HG03039 (cell line): ENCODE data around the gene LOC128125822.
"Not testable (repeated sequence)": the region's sequence is repeated elsewhere in the genome, so short reads cannot be mapped to it uniquely, and the experiment has no call there.

Source experiments
- ATAC-seq: cut with Tn5 transposase; IDR thresholded peaks from one replicate; pipeline ENCODE4 v1.9.1; 2021; ENCODE audit warnings: mild to moderate bottlenecking, moderate library complexity; ENCODE audit not compliant: unreplicated experiment

LOC128125822 gene

GRCh38 chr6:63581355-63582013 lies 9.2 kb downstream of the LOC128125822 start:
- no peak for ATAC-seq

DNA sequence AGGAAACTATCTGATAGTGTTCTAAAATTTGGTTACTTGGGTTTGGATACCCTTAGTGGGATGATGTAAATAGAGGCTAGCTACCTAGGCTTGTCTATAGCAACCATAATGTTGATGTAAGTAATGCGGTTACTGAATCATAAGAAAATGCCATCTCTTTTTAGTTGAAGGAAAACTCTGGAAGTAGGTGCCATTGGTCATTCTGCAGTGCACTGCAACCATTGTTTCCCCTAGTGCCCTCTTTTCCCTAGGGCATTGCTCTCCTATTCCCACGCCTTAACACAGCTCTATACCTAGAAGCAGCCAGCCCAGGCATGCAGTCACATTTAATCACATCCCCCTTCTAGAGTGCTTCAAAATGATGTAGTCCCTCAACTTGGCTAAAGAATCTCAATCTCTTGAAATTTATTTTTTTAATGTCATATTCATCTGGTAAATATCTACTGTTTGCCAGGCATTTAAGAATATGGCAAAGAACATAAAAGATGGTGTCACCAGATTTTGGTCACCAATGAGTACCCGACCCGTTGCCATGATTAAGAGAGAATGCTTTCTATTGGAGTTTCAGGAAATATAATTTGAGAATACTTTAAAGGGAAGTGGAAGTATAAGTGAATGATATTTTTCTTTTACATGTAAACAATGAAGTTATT lies 10.4 kb downstream of the LOC128125822 start:
- ATAC-seq, result no peak

DNA sequence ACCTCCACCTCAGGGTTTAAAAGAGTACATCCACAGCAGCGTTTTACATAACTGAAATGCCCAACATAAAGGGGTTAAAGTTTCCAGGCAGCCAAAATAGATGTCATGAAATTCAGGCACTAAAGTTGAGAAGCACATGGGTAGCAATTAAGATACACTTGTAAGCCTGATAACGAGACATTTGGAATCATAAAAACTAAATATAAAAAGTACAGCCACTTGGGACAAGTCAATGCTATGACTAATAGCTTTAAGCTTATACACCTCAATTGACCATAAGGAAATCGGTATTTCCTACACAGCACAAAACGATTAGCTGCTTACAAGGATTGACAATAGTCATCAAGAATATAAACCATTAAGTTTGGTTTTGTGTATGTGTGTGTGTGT lies 11.8 kb downstream of the LOC128125822 start:
- ATAC-seq, result no peak

DNA sequence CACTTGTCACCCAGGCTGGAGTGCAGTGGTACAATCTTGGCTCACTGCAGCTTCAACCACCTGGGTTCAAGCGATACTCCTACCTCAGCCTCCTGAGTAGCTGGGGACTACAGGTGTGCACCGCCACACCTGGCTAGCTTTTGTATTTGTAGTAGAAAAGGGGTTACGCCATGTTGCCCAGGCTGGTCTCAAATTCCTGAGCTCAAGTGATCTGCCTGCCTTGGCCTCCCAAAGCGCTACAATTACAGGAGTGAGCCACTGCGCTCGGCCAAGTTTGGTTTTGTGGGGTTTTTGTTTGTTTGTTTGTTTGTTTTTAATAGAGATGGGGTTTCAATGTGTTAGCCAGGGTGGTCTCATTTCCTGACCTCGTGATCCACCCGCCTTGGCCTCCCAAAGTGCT lies 12.3 kb downstream of the LOC128125822 start:
- no peak for ATAC-seq

DNA sequence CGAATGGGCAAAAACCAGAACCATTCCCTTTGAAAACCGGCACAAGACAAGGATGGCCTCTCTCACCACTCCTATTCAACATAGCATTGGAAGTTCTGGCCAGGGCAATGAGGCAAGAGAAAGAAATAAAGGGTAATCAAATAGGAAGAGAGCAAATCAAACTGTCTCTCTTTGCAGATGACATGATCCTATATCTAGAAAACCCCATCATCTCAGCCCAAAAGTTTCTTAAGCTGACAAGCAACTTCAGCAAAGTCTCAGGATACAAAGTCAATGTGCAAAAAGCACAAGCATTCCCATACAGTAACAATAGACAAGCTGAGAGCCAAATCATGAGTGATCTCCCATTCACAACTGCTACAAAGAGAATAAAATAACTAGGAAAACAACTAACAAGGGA lies 13.4 kb downstream of the LOC128125822 start:
- not testable (repeated sequence) for ATAC-seq

DNA sequence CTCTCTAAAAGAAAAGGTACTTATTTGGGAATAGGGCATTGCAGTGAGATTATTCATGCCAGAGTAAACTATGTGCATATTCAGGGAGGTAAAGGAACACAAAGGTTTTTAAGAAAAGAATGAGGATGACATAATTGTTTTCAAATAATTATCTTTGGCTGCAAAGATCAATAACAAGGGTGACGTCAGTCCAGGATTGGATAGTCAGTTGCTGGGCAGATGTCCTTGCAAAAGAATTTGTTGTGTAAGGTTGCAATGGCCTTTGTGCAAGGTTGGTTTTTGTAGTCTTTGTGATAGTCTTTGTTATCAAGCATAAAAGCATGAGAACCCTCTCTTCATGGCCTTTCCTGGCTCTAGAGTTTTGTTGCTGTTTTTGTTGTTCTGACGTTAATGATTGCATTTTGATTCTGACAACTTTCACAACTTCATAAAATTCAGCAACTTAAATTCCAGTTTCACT lies 17.7 kb downstream of the LOC128125822 start:
- no peak for ATAC-seq

DNA sequence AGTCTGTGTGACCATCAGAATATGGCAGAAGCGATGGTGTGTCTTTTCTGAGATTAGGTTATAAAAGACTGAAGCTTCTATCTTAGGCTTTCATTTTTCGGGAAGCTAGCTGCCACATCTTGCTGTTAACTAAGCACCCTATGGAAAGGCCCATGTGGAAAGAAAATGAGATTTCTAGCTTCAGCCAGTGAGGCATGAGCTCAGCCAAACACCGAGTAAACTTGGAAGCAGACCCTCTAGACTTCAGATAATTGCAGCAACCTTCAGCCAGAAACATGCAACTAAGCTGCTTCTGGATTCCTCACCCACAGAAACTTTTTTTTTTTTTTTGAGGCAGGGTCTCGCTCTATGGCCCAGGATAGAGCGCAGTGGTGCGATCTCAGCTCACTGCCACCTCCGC lies 20.6 kb downstream of the LOC128125822 start:
- ATAC-seq, result no peak

GRCh38 chr6:63597141-63598048 lies 25.1 kb downstream of the LOC128125822 start:
- ATAC-seq, result no peak

DNA sequence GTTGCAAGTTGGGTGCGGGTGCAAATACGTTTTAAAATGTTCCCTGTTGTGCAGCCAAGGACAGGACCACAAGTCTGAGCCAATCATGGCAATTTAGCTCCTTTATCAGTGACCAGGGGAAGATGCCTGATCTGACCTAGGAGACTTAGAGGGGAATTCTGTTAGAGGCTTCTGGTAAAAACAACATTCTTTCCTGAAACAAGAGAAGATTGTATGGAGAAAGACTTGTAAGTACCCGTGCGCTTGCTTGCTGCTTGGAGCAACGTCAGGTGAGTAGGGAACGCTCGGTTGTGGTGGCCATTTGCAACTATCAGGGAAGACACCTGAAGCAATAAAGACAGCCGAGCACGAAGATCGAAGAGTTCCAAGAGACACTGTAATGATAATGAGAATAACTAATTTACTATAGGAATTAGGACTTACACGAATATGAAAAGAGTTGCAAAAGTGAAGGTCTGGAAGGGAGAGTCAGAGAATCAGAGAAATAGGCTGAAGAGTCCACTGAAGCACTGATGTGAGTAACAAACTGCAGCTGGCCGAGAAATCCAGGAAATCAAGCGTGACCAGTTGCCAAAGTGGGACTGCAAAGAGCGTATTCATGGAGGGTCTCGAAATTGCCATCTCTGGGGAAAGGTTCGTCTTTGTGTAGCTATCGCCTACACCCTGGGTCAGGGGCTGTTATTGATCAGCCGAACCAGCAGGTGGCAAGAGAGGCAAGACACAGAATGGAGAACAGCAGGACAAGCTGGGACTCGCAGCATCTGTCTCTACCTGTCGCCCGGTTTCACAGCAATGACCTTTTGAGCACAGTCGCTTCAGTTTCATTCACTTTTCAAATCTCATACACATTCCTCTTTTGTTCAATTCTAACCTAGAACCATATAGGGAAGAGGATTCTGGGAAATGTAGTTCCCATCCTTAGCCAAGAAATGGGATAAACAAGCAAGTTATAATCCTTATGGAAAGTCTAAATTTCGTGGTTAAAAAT lies 26.1 kb downstream of the LOC128125822 start:
- ATAC-seq, result peak; percentile 100

GRCh38 chr6:63599243-63599642 lies 27.0 kb downstream of the LOC128125822 start:
- ATAC-seq, result no peak

DNA sequence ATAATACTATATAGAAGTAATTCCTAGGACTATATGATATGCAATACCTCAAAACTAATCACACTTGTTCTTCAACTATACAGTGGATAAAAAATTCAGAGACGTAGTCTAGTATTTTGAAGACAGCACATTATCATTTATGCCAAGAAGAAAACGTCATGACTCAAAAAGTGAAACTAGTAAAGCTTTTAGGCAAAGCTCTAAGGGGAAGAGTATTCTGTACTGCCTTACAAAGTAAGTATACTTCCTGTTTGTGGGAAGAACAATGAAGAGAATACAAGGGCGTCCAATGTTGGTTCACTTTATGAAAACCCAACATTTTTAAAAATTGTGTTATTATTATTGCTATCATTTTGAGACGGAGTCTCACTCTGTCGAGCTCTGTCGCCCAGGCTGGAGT lies 27.9 kb downstream of the LOC128125822 start:
- no peak for ATAC-seq

DNA sequence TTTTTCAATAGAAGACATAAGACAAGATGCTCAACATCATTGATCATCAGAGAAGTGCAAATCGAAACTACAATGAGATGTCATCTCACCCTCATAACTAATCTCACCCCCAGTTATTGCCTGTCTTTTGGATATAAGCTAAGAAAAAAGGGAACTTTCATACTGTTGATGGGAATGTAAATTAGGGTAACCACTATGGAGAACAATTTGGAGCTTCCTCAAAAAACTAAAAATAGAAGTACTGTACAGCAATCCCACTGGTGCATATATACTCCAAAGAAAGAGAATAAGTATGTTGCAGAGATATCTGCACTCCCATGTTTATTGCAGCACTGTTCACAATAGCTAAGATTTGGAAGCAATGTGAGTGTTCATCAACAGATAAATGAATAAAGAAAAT lies 37.0 kb downstream of the LOC128125822 start:
- no peak for ATAC-seq

DNA sequence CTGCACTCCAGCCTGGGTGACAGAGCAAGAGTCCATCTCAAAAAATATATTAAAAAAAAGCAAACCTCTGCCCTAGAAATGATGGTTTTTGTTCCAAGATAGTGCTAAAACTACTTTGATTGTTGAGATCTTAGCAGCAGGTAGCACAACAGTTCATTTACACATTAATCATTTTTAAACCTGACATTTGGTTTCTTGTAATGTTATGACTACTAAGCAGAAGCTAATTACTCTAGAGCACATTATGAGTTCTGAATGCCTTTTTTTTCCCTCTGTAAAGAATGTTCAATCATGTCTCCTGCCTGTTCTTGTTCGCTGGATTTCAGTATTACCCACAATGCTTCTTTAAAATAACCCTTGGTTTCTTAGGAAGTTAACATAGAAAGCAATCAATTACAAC lies 38.7 kb downstream of the LOC128125822 start:
- ATAC-seq, result no peak

GRCh38 chr6:63611560-63611959 lies 39.3 kb downstream of the LOC128125822 start:
- no peak for ATAC-seq

- no peak for ATAC-seq
These were observed 43.3 kb downstream of the LOC128125822 start for GRCh38 chr6:63615590-63615989.
